MM.1S (cell line): Measurements from ENCODE around the gene FOXN4.
"Not testable (repeated sequence)": the region's sequence is repeated elsewhere in the genome, so short reads cannot be mapped to it uniquely, and the experiment has no call there.

Source experiments
- DNase-seq: peaks from one replicate; pipeline ENCODE4 v3.0.0-alpha.2; 2015
- H2AFZ ChIP-seq: fragments of 300-600 bp; sonication (generic); 2 replicates; pipeline ENCODE4 v1.6.0; 2016; ENCODE audit warnings: antibody characterized with exemption, low read length
- H3F3A ChIP-seq: fragments of 300-600 bp; sonication (generic); 2 replicates; pipeline ENCODE4 v1.6.1; 2016; ENCODE audit warnings: mild to moderate bottlenecking, antibody characterized with exemption, low read length, moderate library complexity, mixed read lengths; ENCODE audit not compliant: insufficient read depth
- H3K27ac ChIP-seq: fragments of 300-600 bp; sonication (generic); 2 replicates; pipeline ENCODE4 v1.5.1; 2016; ENCODE audit warnings: mild to moderate bottlenecking, low read length
- H3K27me3 ChIP-seq: fragments of 300-600 bp; sonication (generic); replicated peaks from 2 replicates; pipeline ENCODE4 v1.6.0; 2016; ENCODE audit warnings: low read length; ENCODE audit not compliant: insufficient read depth
- H3K36me3 ChIP-seq: fragments of 300-600 bp; sonication (generic); replicated peaks from 2 replicates; pipeline ENCODE4 v1.6.1; 2016; ENCODE audit warnings: mild to moderate bottlenecking, low read length, mixed read lengths; ENCODE audit not compliant: insufficient read depth
- H3K4me1 ChIP-seq: fragments of 300-600 bp; sonication (generic); 2 replicates; pipeline ENCODE4 v1.6.1; 2016; ENCODE audit warnings: low read length, mixed read lengths
- H3K4me2 ChIP-seq: fragments of 300-600 bp; sonication (generic); 2 replicates; pipeline ENCODE4 v1.6.0; 2016; ENCODE audit warnings: low read depth, low read length
- H3K4me3 ChIP-seq: fragments of 300-600 bp; sonication (generic); 2 replicates; pipeline ENCODE4 v1.5.1; 2016; ENCODE audit warnings: low read length, mixed read lengths
- H3K79me2 ChIP-seq: fragments of 300-600 bp; sonication (generic); 2 replicates; pipeline ENCODE4 v1.6.1; 2016; ENCODE audit warnings: mixed run types, low read length, mixed read lengths
- H3K9ac ChIP-seq: fragments of 300-600 bp; sonication (generic); 2 replicates; pipeline ENCODE4 v1.6.1; 2016; ENCODE audit warnings: low read length, mixed read lengths
- H3K9me2 ChIP-seq: fragments of 300-600 bp; sonication (generic); replicated peaks from 2 replicates; pipeline ENCODE4 v1.6.1; 2016; ENCODE audit warnings: mild to moderate bottlenecking, low read length, mixed read lengths; ENCODE audit not compliant: insufficient read depth
- H3K9me3 ChIP-seq: fragments of 300-600 bp; sonication (generic); replicated peaks from 2 replicates; pipeline ENCODE4 v1.6.1; 2016; ENCODE audit warnings: mild to moderate bottlenecking, low read length, mixed read lengths; ENCODE audit not compliant: insufficient read depth
- H4K20me1 ChIP-seq: fragments of 300-600 bp; sonication (generic); 2 replicates; pipeline ENCODE4 v1.6.1; 2016; ENCODE audit warnings: mild to moderate bottlenecking, low read length, moderate library complexity, mixed read lengths; ENCODE audit not compliant: insufficient read depth
- CTCF ChIP-seq: fragments of 300-600 bp; sonication (generic); IDR thresholded peaks from 2 replicates; pipeline ENCODE4 v1.5.1; 2016; ENCODE audit warnings: antibody characterized with exemption, low read length, mixed read lengths
- EZH2 ChIP-seq: fragments of 300-600 bp; sonication (generic); optimal IDR thresholded peaks from 2 replicates; pipeline ENCODE3; 2017; ENCODE audit warnings: low read depth, mild to moderate bottlenecking, antibody characterized with exemption, low read length, mixed read lengths
- EZH2phosphoT487 ChIP-seq: fragments of 300-600 bp; sonication (generic); IDR thresholded peaks from 2 replicates; pipeline ENCODE4 v1.6.1; 2018; ENCODE audit warnings: antibody characterized with exemption, low read length

Gene FOXN4

GRCh38 chr12:109330282-109331230, 21.5 kb upstream of the FOXN4 start:
- Histone ChIP-seq H3K27ac (no peak overlapping the region), H2AFZ (no peak overlapping the region)
- DNase-seq, result no peak

GRCh38 chr12:109329686-109330085, 20.6 kb upstream of the FOXN4 start:
- Histone ChIP-seq H4K20me1 (no peaks in the 10 kb centered on the region), H3K36me3 (no peaks in the 10 kb centered on the region), H3K27ac (no peak overlapping the region), H3K9ac (no peak overlapping the region), H3K4me2 (no peak overlapping the region), H3K27me3 (no peaks in the 10 kb centered on the region), H3F3A (no peaks in the 10 kb centered on the region), H2AFZ (no peak overlapping the region), H3K9me2 (no peaks in the 10 kb centered on the region), H3K9me3 (no peaks in the 10 kb centered on the region), H3K79me2 (no peaks in the 10 kb centered on the region), H3K4me1 (no peaks in the 10 kb centered on the region), H3K4me3 (no peak overlapping the region)
- DNase-seq, result no peak
- TF ChIP-seq CTCF (no peak), EZH2phosphoT487 (no peak)

More at GRCh38 chr12:109330282-109331230, 21.5 kb upstream of the FOXN4 start:
- H3F3A ChIP-seq, result no peaks in the 10 kb centered on the region
- no peak overlapping the region for H3K4me3 ChIP-seq
- no peaks in the 10 kb centered on the region for H3K4me1 ChIP-seq
- TF ChIP-seq EZH2phosphoT487 (no peak), CTCF (no peak), EZH2 (no peak)
- no peaks in the 10 kb centered on the region for H4K20me1 ChIP-seq
- H3K9me3 ChIP-seq, result no peaks in the 10 kb centered on the region
- H3K36me3 ChIP-seq, result no peaks in the 10 kb centered on the region
- H3K9me2 ChIP-seq, result no peaks in the 10 kb centered on the region
- no peaks in the 10 kb centered on the region for H3K79me2 ChIP-seq
- H3K27me3 ChIP-seq, result no peaks in the 10 kb centered on the region
- H3K4me2 ChIP-seq, result no peak overlapping the region
- no peak overlapping the region for H3K9ac ChIP-seq

GRCh38 chr12:109329003-109329402, 19.9 kb upstream of the FOXN4 start:
- no peaks in the 10 kb centered on the region for H3K9me2 ChIP-seq

GRCh38 chr12:109321294-109321693, 12.2 kb upstream of the FOXN4 start:
- H3K4me3 ChIP-seq, DNase-seq, H3K27ac ChIP-seq, H3K4me1 ChIP-seq, H2AFZ ChIP-seq, H3K9me3 ChIP-seq, H3K79me2 ChIP-seq, H3K9me2 ChIP-seq, H3K36me3 ChIP-seq, H3K9ac ChIP-seq, H4K20me1 ChIP-seq, H3K4me2 ChIP-seq, H3F3A ChIP-seq, H3K27me3 ChIP-seq: not testable (repeated sequence)

More at GRCh38 chr12:109329003-109329402, 19.9 kb upstream of the FOXN4 start:
- Histone ChIP-seq H3K9ac (no peak overlapping the region), H4K20me1 (no peaks in the 10 kb centered on the region), H3K4me1 (no peaks in the 10 kb centered on the region), H3K9me3 (no peaks in the 10 kb centered on the region), H3K27me3 (no peaks in the 10 kb centered on the region), H3K27ac (no peak overlapping the region), H3K4me2 (no peak overlapping the region), H3K4me3 (no peak overlapping the region), H3K36me3 (no peaks in the 10 kb centered on the region), H3F3A (no peaks in the 10 kb centered on the region), H2AFZ (no peak overlapping the region), H3K79me2 (no peaks in the 10 kb centered on the region)
- no peak for DNase-seq
- TF ChIP-seq EZH2, result no peak
- TF ChIP-seq EZH2phosphoT487, result no peak
- TF ChIP-seq CTCF, result no peak
